ENCODE measurements around the gene COL26A1.

DNA sequence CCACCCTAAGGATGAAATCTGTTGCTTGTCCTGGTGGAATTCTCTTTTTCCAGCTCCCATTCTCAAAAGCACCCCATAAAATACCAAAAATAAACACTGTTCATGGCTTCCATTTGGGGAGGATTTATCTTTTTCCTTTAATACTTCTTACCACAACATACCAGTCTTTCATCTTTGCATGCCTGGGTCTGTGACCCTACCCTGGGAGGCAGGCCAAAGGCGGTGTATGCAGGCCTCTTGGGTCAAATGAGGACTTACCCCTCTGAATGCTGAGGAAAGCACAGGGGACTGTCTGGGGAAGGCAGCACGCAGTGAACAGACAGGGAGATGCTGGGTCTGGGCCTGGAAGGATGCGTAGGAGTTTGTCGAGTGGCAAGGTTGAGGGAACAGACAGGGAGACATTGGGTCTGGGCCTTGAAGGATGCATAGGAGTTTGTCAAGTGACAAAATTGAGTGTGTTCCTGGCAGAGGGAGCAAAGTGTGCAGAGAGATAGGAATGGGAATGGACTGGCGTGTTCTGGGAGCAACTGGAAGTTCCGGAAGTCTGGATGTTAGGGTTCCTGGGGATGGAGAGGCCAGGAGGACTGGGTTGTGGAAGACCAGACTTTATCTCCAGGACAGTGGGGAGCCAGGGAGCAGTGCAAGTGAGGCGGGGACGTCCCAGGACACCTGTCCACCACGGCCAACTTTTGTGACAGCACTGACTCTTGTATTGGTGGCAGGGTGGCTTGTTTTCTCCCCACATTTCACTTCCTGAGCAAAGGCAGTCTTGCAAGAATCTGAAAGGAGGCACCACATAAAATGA is 225.7 kb downstream of the COL26A1 start:
- TF ChIP-seq POLR2A (IDR thresholded peaks at IDR 0.05), result no peak
- TF ChIP-seq, protein P1, sequence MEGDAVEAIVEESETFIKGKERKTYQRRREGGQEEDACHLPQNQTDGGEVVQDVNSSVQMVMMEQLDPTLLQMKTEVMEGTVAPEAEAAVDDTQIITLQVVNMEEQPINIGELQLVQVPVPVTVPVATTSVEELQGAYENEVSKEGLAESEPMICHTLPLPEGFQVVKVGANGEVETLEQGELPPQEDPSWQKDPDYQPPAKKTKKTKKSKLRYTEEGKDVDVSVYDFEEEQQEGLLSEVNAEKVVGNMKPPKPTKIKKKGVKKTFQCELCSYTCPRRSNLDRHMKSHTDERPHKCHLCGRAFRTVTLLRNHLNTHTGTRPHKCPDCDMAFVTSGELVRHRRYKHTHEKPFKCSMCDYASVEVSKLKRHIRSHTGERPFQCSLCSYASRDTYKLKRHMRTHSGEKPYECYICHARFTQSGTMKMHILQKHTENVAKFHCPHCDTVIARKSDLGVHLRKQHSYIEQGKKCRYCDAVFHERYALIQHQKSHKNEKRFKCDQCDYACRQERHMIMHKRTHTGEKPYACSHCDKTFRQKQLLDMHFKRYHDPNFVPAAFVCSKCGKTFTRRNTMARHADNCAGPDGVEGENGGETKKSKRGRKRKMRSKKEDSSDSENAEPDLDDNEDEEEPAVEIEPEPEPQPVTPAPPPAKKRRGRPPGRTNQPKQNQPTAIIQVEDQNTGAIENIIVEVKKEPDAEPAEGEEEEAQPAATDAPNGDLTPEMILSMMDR (IDR thresholded peaks at IDR 0.05), result no peak
- no peak for TF ChIP-seq EP300 (IDR thresholded peaks at IDR 0.05)
